Liver (tissue), 9 donors: ENCODE results near the gene TRIM14. TPM values are rescaled to one million over a fixed set of nuclear protein-coding genes. Genes with fewer than 3 reads are reported as not detected.
"Not testable (repeated sequence)": the region's sequence is repeated elsewhere in the genome, so short reads cannot be mapped to it uniquely, and the experiment has no call there.

Experiments
- DNase-seq: peaks from one replicate; pipeline ENCODE4 v3.0.0-alpha.2; 2017; ENCODE audit warnings: low spot score
- H3K27ac ChIP-seq, 2 donors: one replicate each; pipeline ENCODE4 v1.7.0; 2013; ENCODE audit warnings: inconsistent platforms in 2 of 2, low read length in 2 of 2, control low read depth in 1 of 2, low read depth in 1 of 2, mild to moderate bottlenecking in 1 of 2
- H3K27me3 ChIP-seq, 4 donors: one replicate each; pipeline versions ENCODE4 v1.6.1 to v1.7.0; 2013; ENCODE audit warnings: low read length in 3 of 4, inconsistent platforms in 1 of 4, mild to moderate bottlenecking in 1 of 4, moderate library complexity in 1 of 4; ENCODE audit not compliant: control insufficient read depth in 4 of 4, insufficient read depth in 4 of 4
- H3K36me3 ChIP-seq, 4 donors: one replicate each; pipeline versions ENCODE4 v1.6.1 to v1.7.0; 2013; ENCODE audit warnings: low read length in 3 of 4, mild to moderate bottlenecking in 3 of 4, low read depth in 1 of 4, moderate library complexity in 1 of 4; ENCODE audit not compliant: control insufficient read depth in 4 of 4, insufficient read depth in 3 of 4
- H3K4me1 ChIP-seq, 4 donors: one replicate each; pipeline versions ENCODE4 v1.6.1 to v1.7.0; 2013; ENCODE audit warnings: low read length in 3 of 4, mild to moderate bottlenecking in 3 of 4, moderate library complexity in 1 of 4; ENCODE audit not compliant: control insufficient read depth in 4 of 4, insufficient read depth in 4 of 4
- H3K4me3 ChIP-seq, 3 donors: one replicate each; pipeline versions ENCODE4 v1.6.1 to v1.7.0; 2013; ENCODE audit warnings: low read length in 3 of 3, control low read depth in 1 of 3, low read depth in 1 of 3, mild to moderate bottlenecking in 1 of 3
- H3K9ac ChIP-seq, 2 donors: one replicate each; pipeline ENCODE4 v1.7.0; 2013; ENCODE audit warnings: low read length in 2 of 2, mild to moderate bottlenecking in 2 of 2, moderate library complexity in 2 of 2, control low read depth in 1 of 2, low read depth in 1 of 2
- H3K9me3 ChIP-seq, 4 donors: one replicate each; pipeline versions ENCODE4 v1.6.1 to v1.7.0; 2013; ENCODE audit warnings: low read length in 3 of 4; ENCODE audit not compliant: control insufficient read depth in 4 of 4
- ATF3 ChIP-seq: IDR thresholded peaks from 2 replicates; pipeline ENCODE4 v1.6.1; 2016; ENCODE audit warnings: antibody characterized with exemption
- CTCF ChIP-seq: fragments of 150-350 bp; IDR thresholded peaks from 2 replicates; pipeline ENCODE4 v1.5.1; 2017; ENCODE audit warnings: improper control_type of control experiment, low read depth, low read length; ENCODE audit not compliant: missing input control
- EGR1 ChIP-seq, 2 donors: IDR thresholded peaks; 2 replicates each; pipeline ENCODE4 v1.6.1; 2016 to 2018; ENCODE audit warnings: antibody characterized with exemption in 2 of 2, low read depth in 2 of 2
- FOXA1 ChIP-seq: IDR thresholded peaks from 2 replicates; pipeline ENCODE4 v1.6.1; 2016; ENCODE audit warnings: antibody characterized with exemption
- FOXA2 ChIP-seq: IDR thresholded peaks from 2 replicates; pipeline ENCODE4 v1.6.1; 2016; ENCODE audit warnings: antibody characterized with exemption
- GABPA ChIP-seq, 2 donors: IDR thresholded peaks in 1 of 2; conservative IDR thresholded peaks in 1 of 2; 2 replicates each; pipeline ENCODE4 v1.6.1; 2016; ENCODE audit warnings: antibody characterized with exemption in 2 of 2, mild to moderate bottlenecking in 1 of 2, moderate library complexity in 1 of 2
- HNF4A ChIP-seq, 2 donors: conservative IDR thresholded peaks; 2 replicates each; pipeline ENCODE4 v1.6.1; 2016; ENCODE audit warnings: antibody characterized with exemption in 2 of 2, mild to moderate bottlenecking in 2 of 2
- HNF4G ChIP-seq: IDR thresholded peaks from 2 replicates; pipeline ENCODE4 v1.6.1; 2016; ENCODE audit warnings: antibody characterized with exemption
- JUND ChIP-seq, 2 donors: IDR thresholded peaks; 2 replicates each; pipeline ENCODE4 v1.6.1; 2016; ENCODE audit warnings: antibody characterized with exemption in 2 of 2
- MAX ChIP-seq: IDR thresholded peaks from 2 replicates; pipeline ENCODE4 v1.6.1; 2016; ENCODE audit warnings: antibody characterized with exemption
- NR2F2 ChIP-seq: IDR thresholded peaks from 2 replicates; pipeline ENCODE4 v1.6.1; 2016; ENCODE audit warnings: antibody characterized with exemption
- RAD21 ChIP-seq, 2 donors: IDR thresholded peaks; 2 replicates each; pipeline ENCODE4 v1.6.1; 2016; ENCODE audit warnings: antibody characterized with exemption in 2 of 2, mild to moderate bottlenecking in 2 of 2
- REST ChIP-seq: IDR thresholded peaks from 2 replicates; pipeline ENCODE4 v1.6.1; 2016; ENCODE audit warnings: antibody characterized with exemption, mild to moderate bottlenecking
- RXRA ChIP-seq, 2 donors: IDR thresholded peaks; 2 replicates each; pipeline ENCODE4 v1.6.1; 2017 to 2018; ENCODE audit warnings: antibody characterized with exemption in 2 of 2, mild to moderate bottlenecking in 1 of 2
- SP1 ChIP-seq: IDR thresholded peaks from 2 replicates; pipeline ENCODE4 v1.6.1; 2018; ENCODE audit warnings: antibody characterized with exemption, mild to moderate bottlenecking
- TAF1 ChIP-seq: conservative IDR thresholded peaks from 2 replicates; pipeline ENCODE4 v1.6.1; 2016; ENCODE audit warnings: antibody characterized with exemption, mild to moderate bottlenecking
- YY1 ChIP-seq: IDR thresholded peaks from 2 replicates; pipeline ENCODE4 v1.6.1; 2016; ENCODE audit warnings: antibody characterized with exemption, mild to moderate bottlenecking
- ZBTB33 ChIP-seq: IDR thresholded peaks from 2 replicates; pipeline ENCODE4 v1.6.1; 2016; ENCODE audit warnings: antibody characterized with exemption
- WGBS: extraction: QIAGEN DNeasy Blood & Tissue Kit; methylation state at CpG from one replicate; pipeline ENCODE4 v1.1.7; 2013; 5-methylcytosine and 5-hydroxymethylcytosine counted together
- polyA plus RNA-seq, 2 donors: library from polyadenylated mRNA; stranded (reverse) in 1 of 2; unstranded in 1 of 2; fragments of 200-250 nt in 1 of 2; fragments of >200 nt in 1 of 2; fragmentation: Nextera tagmentation in 1 of 2; extraction: Ambion mirVana in 1 of 2; gene quantifications; one replicate each; pipeline versions ENCODE4 v1.2.1 to v1.2.3, GENCODE V29; 2013 to 2015
- total RNA-seq, 2 donors: library from RNA; depleted of rRNA; stranded (reverse); fragments of >200 nt; gene quantifications; one replicate each; pipeline ENCODE4 v1.2.3, GENCODE V29; 2014
- donor health status: healthy.
- donor health status: healthy.
- donor health status: healthy.
- donor health status: healthy.
- donor health status: healthy.

The TRIM14 gene
- total and polyA plus RNA-seq, 4 donors = 15.2 to 22.0 (median 17.8) TPM

- H3K4me1 ChIP-seq = peaks cover 0 to 2% (median 0%) of the 10 kb centered on the region in 4 donors
- no peak overlapping the region for H3K9ac ChIP-seq
- H3K27ac ChIP-seq = no peak overlapping the region
- peaks cover 7 to 26% (median 10%) of the 10 kb centered on the region in 4 donors for H3K36me3 ChIP-seq
- no peaks in the 10 kb centered on the region for H3K9me3 ChIP-seq
- H3K4me3 ChIP-seq = no peak overlapping the region
- no peaks in the 10 kb centered on the region for H3K27me3 ChIP-seq
- TF ChIP-seq MAX (no peak), HNF4G (no peak), GABPA (IDR thresholded peaks at IDR 0.05 in 1 of 2, conservative IDR thresholded peaks at IDR 0.05 in 1 of 2) (no peak), EGR1 (IDR thresholded peaks at IDR 0.05; ENCODE audit: low read depth in 2 of 2) (no peak), RXRA (IDR thresholded peaks at IDR 0.05) (no peak), SP1 (no peak), YY1 (no peak), TAF1 (no peak), JUND (IDR thresholded peaks at IDR 0.05) (no peak), FOXA2 (no peak), HNF4A (conservative IDR thresholded peaks at IDR 0.05) (no peak), CTCF (no peak), RAD21 (IDR thresholded peaks at IDR 0.05) (no peak), ZBTB33 (no peak), REST (no peak), ATF3 (no peak), NR2F2 (no peak), FOXA1 (no peak)
- 91% methylated on average over 17 of the region's 17 CpGs for WGBS
- DNase-seq = no peak
These were observed 27.0 kb downstream of the TRIM14 start for GRCh38 chr9:98091735-98092612.

GRCh38 chr9:98090674-98091073, 28.3 kb downstream of the TRIM14 start:
- not testable (repeated sequence) for H3K27ac ChIP-seq, H3K4me3 ChIP-seq, DNase-seq, H3K27me3 ChIP-seq, H3K9me3 ChIP-seq, H3K4me1 ChIP-seq, H3K9ac ChIP-seq
- WGBS = 96% methylated on average over 3 of the region's 3 CpGs
- H3K36me3 ChIP-seq = peaks cover 5 to 23% (median 8%) of the 10 kb centered on the region in 4 donors
